ENCODE measurements around the gene JAZF1.

DNA sequence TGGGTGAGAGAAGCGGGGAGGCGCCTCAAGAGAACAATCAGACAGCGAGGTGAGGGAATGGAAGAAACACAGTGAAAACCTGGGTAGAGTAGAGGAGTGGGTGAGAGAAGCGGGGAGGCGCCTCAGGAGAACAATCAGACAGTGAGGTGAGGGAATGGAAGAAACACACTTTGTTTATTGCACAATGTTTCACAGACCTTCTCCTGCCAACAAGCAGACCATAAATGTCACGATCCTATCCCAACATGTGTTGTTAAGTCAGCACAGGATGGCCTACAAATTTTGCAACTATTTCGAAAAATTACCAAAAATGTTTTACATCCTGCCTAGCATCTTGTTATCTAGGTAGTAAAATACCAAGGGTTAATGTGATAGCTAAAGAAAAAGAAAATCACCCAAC is 115.3 kb downstream of the JAZF1 start:
- TF ChIP-seq, protein P1, sequence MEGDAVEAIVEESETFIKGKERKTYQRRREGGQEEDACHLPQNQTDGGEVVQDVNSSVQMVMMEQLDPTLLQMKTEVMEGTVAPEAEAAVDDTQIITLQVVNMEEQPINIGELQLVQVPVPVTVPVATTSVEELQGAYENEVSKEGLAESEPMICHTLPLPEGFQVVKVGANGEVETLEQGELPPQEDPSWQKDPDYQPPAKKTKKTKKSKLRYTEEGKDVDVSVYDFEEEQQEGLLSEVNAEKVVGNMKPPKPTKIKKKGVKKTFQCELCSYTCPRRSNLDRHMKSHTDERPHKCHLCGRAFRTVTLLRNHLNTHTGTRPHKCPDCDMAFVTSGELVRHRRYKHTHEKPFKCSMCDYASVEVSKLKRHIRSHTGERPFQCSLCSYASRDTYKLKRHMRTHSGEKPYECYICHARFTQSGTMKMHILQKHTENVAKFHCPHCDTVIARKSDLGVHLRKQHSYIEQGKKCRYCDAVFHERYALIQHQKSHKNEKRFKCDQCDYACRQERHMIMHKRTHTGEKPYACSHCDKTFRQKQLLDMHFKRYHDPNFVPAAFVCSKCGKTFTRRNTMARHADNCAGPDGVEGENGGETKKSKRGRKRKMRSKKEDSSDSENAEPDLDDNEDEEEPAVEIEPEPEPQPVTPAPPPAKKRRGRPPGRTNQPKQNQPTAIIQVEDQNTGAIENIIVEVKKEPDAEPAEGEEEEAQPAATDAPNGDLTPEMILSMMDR (IDR thresholded peaks at IDR 0.05), result no peak
- TF ChIP-seq POLR2AphosphoS5 (IDR thresholded peaks at IDR 0.05) (peak in 1 of 2 donors; percentile 40), POLR2A (IDR thresholded peaks at IDR 0.05; ENCODE audit: low read depth) (no peak), EP300 (IDR thresholded peaks at IDR 0.05) (no peak)
